Trophoblast cell (in vitro differentiated cells and primary cell): Measurements from ENCODE around the gene TBC1D2.
A peak's percentile ranks its signal among the peaks of the same experiment; 100 is the strongest.

Experiments used
- DNase-seq, 2 donors: peaks; one replicate each; pipeline ENCODE4 v3.0.0-alpha.2; 2016
- H2AFZ ChIP-seq: 2 replicates; pipeline ENCODE4 v1.6.1; 2013; ENCODE audit warnings: low read length, moderate library complexity, mild to moderate bottlenecking; ENCODE audit not compliant: insufficient read depth, poor library complexity
- H2AK5ac ChIP-seq: 2 replicates; pipeline ENCODE4 v1.6.1; 2013; ENCODE audit warnings: mild to moderate bottlenecking, low read length
- H2BK120ac ChIP-seq: 2 replicates; pipeline ENCODE4 v1.6.1; 2013; ENCODE audit warnings: low read length, mild to moderate bottlenecking, moderate library complexity; ENCODE audit not compliant: insufficient read depth, poor library complexity
- H2BK12ac ChIP-seq: 2 replicates; pipeline ENCODE4 v1.6.1; 2013; ENCODE audit warnings: mild to moderate bottlenecking, low read length, moderate library complexity
- H2BK5ac ChIP-seq: 2 replicates; pipeline ENCODE4 v1.6.1; 2013; ENCODE audit warnings: low read length, low read depth, moderate library complexity, mild to moderate bottlenecking; ENCODE audit not compliant: poor library complexity
- H3K14ac ChIP-seq: 2 replicates; pipeline ENCODE4 v1.6.1; 2013; ENCODE audit warnings: mild to moderate bottlenecking, low read length
- H3K18ac ChIP-seq: 2 replicates; pipeline ENCODE4 v1.6.1; 2013; ENCODE audit warnings: mild to moderate bottlenecking, low read length
- H3K23ac ChIP-seq: 2 replicates; pipeline ENCODE4 v1.6.1; 2013; ENCODE audit warnings: low read length
- H3K27ac ChIP-seq: 2 replicates; pipeline ENCODE4 v1.5.1; 2013; ENCODE audit warnings: low read depth, mild to moderate bottlenecking, inconsistent platforms, low read length, moderate library complexity
- H3K27me3 ChIP-seq: 2 replicates; pipeline ENCODE4 v1.6.1; 2013; ENCODE audit warnings: inconsistent platforms, mild to moderate bottlenecking, low read length, moderate library complexity; ENCODE audit not compliant: insufficient read depth
- H3K36me3 ChIP-seq, 2 experiments: 1 replicate in 1 of 2; 2 replicates in 1 of 2; pipeline ENCODE4 v1.6.1; 2013; ENCODE audit warnings: low read length in 2 of 2, mild to moderate bottlenecking in 2 of 2, moderate library complexity in 1 of 2; ENCODE audit not compliant: insufficient read depth in 2 of 2, control insufficient read depth in 1 of 2
- H3K4ac ChIP-seq: 2 replicates; pipeline ENCODE4 v1.6.1; 2013; ENCODE audit warnings: low read depth, mild to moderate bottlenecking, low read length, moderate library complexity
- H3K4me1 ChIP-seq, 2 experiments: 1 replicate in 1 of 2; 2 replicates in 1 of 2; pipeline ENCODE4 v1.6.1; 2013; ENCODE audit warnings: low read length in 2 of 2, mild to moderate bottlenecking in 2 of 2, moderate library complexity in 1 of 2; ENCODE audit not compliant: insufficient read depth in 2 of 2, control insufficient read depth in 1 of 2
- H3K4me2 ChIP-seq: 2 replicates; pipeline ENCODE4 v1.6.1; 2013; ENCODE audit warnings: inconsistent platforms, mild to moderate bottlenecking, low read length, moderate library complexity
- H3K4me3 ChIP-seq: 2 replicates; pipeline ENCODE4 v1.5.1; 2013; ENCODE audit warnings: mild to moderate bottlenecking, low read depth, low read length, inconsistent platforms
- H3K79me1 ChIP-seq: one replicate; pipeline ENCODE4 v1.6.1; 2013; ENCODE audit warnings: low read length
- H3K79me2 ChIP-seq: 2 replicates; pipeline ENCODE4 v1.6.1; 2013; ENCODE audit warnings: low read length, mild to moderate bottlenecking; ENCODE audit not compliant: control insufficient read depth, insufficient read depth, poor library complexity
- H3K9ac ChIP-seq: 2 replicates; pipeline ENCODE4 v1.6.1; 2013; ENCODE audit warnings: mild to moderate bottlenecking, low read length
- H3K9me3 ChIP-seq: 2 replicates; pipeline ENCODE4 v1.6.1; 2013; ENCODE audit warnings: low read depth, mild to moderate bottlenecking, control low read depth, inconsistent platforms, low read length; ENCODE audit not compliant: insufficient read depth
- H4K12ac ChIP-seq: 2 replicates; pipeline ENCODE4 v1.6.1; 2013; ENCODE audit warnings: low read depth, mild to moderate bottlenecking, low read length, moderate library complexity
- H4K8ac ChIP-seq: 2 replicates; pipeline ENCODE4 v1.6.1; 2013; ENCODE audit warnings: low read depth, mild to moderate bottlenecking, low read length, moderate library complexity
- H4K91ac ChIP-seq: one replicate; pipeline ENCODE4 v1.6.1; 2013; ENCODE audit warnings: low read depth, mild to moderate bottlenecking, low read length, moderate library complexity
- WGBS: extraction: QIAGEN DNeasy Blood & Tissue Kit; methylation state at CpG from one replicate; pipeline ENCODE4 v1.1.7; 2013; ENCODE audit warnings: missing lambda C conversion rate; ENCODE audit not compliant: insufficient read length, insufficient coverage; ENCODE audit errors: extremely low coverage; 5-methylcytosine and 5-hydroxymethylcytosine counted together

TBC1D2 gene

GRCh38 chr9:98259791-98260190 lies 4.3 kb upstream of the TBC1D2 start:
- no peak overlapping the region for H3K14ac ChIP-seq
- no peaks in the 10 kb centered on the region for H3K27me3 ChIP-seq
- no peak overlapping the region for H3K23ac ChIP-seq
- H3K18ac ChIP-seq: no peak overlapping the region
- DNase-seq: no peak
- no peak overlapping the region for H3K4ac ChIP-seq
- H3K79me2 ChIP-seq: peaks cover 8% of the 10 kb centered on the region
- H3K36me3 ChIP-seq: no peaks in the 10 kb centered on the region
- no peak overlapping the region for H3K9ac ChIP-seq
- H3K4me2 ChIP-seq: no peak overlapping the region
- H2BK120ac ChIP-seq: no peak overlapping the region
- peaks cover 2 to 4% of the 10 kb centered on the region in 2 experiments for H3K4me1 ChIP-seq
- no peak overlapping the region for H2BK5ac ChIP-seq
- H2BK12ac ChIP-seq: no peak overlapping the region
- no peaks in the 10 kb centered on the region for H3K9me3 ChIP-seq
- H2AFZ ChIP-seq: no peak overlapping the region
- WGBS: no CpG with 5 or more reads among the region's 3 CpGs
- no peak overlapping the region for H4K91ac ChIP-seq
- no peak overlapping the region for H4K8ac ChIP-seq
- no peak overlapping the region for H4K12ac ChIP-seq
- no peak overlapping the region for H2AK5ac ChIP-seq
- peaks cover 13% of the 10 kb centered on the region for H3K79me1 ChIP-seq
- H3K4me3 ChIP-seq: no peak overlapping the region
- no peak overlapping the region for H3K27ac ChIP-seq

- peak overlapping the region; percentile 52 for H2AFZ ChIP-seq
- H3K9me3 ChIP-seq: no peaks in the 10 kb centered on the region
- H3K4me3 ChIP-seq: no peak overlapping the region
- H4K12ac ChIP-seq: peak overlapping the region; percentile 4
- peak overlapping the region; percentile 9 for H2BK5ac ChIP-seq
- H2BK12ac ChIP-seq: no peak overlapping the region
- H3K4me1 ChIP-seq: peaks cover 3 to 4% of the 10 kb centered on the region in 2 experiments
- peak overlapping the region; percentile 66 for H4K8ac ChIP-seq
- peaks cover under 1% of the 10 kb centered on the region in 2 experiments for H3K36me3 ChIP-seq
- no peaks in the 10 kb centered on the region for H3K27me3 ChIP-seq
- no peak overlapping the region for H3K9ac ChIP-seq
- no peak overlapping the region for H3K18ac ChIP-seq
- no peak overlapping the region for H3K14ac ChIP-seq
- peak overlapping the region; percentile 64 for H2AK5ac ChIP-seq
- no peak overlapping the region for H3K27ac ChIP-seq
- H3K23ac ChIP-seq: no peak overlapping the region
- H2BK120ac ChIP-seq: no peak overlapping the region
- no peak for DNase-seq
- no CpG with 5 or more reads among the region's 12 CpGs for WGBS
- peaks cover 13% of the 10 kb centered on the region for H3K79me1 ChIP-seq
- H3K4me2 ChIP-seq: peak overlapping the region; percentile 65
- peak overlapping the region; percentile 29 for H3K4ac ChIP-seq
- no peak overlapping the region for H4K91ac ChIP-seq
- peaks cover 9% of the 10 kb centered on the region for H3K79me2 ChIP-seq
These were observed 1.3 kb upstream of the TBC1D2 start for GRCh38 chr9:98256756-98257155.

GRCh38 chr9:98255061-98255577 lies 330 bp downstream of the TBC1D2 start:
- H3K27me3 ChIP-seq: no peaks in the 10 kb centered on the region
- no peak overlapping the region for H4K12ac ChIP-seq
- H2AK5ac ChIP-seq: no peak overlapping the region
- H2AFZ ChIP-seq: peak overlapping the region; percentile 62
- H3K4me3 ChIP-seq: peak overlapping the region; percentile 89
- no peak overlapping the region for H3K14ac ChIP-seq
- H3K23ac ChIP-seq: no peak overlapping the region
- peak overlapping the region; percentile 28 for H2BK5ac ChIP-seq
- no peaks in the 10 kb centered on the region for H3K9me3 ChIP-seq
- peak overlapping the region; percentile 37 for H3K18ac ChIP-seq
- WGBS: no CpG with 5 or more reads among the region's 36 CpGs
- peaks cover 17% of the 10 kb centered on the region for H3K79me1 ChIP-seq
- peaks cover 10 to 14% of the 10 kb centered on the region in 2 experiments for H3K4me1 ChIP-seq
- H3K9ac ChIP-seq: peak overlapping the region; percentile 11
- peak overlapping the region; percentile 5 for H2BK12ac ChIP-seq
- no peak overlapping the region for H2BK120ac ChIP-seq
- no peak overlapping the region for H3K4ac ChIP-seq
- H3K79me2 ChIP-seq: peaks cover 11% of the 10 kb centered on the region
- peak; percentile 28 to 56 for DNase-seq
- peaks cover 3% of the 10 kb centered on the region in 2 experiments for H3K36me3 ChIP-seq
- H4K91ac ChIP-seq: peak overlapping the region; percentile 41
- H3K4me2 ChIP-seq: peak overlapping the region; percentile 70
- H4K8ac ChIP-seq: peak overlapping the region; percentile 46
- H3K27ac ChIP-seq: peak overlapping the region; percentile 21

GRCh38 chr9:98254228-98255060 lies 1.0 kb downstream of the TBC1D2 start:
- Histone ChIP-seq H4K12ac (no peak overlapping the region), H3K4ac (no peak overlapping the region), H2BK120ac (no peak overlapping the region), H2AFZ (peak overlapping the region; percentile 25), H3K79me2 (peaks cover 11% of the 10 kb centered on the region), H3K4me2 (peak overlapping the region; percentile 70), H3K27ac (no peak overlapping the region), H3K18ac (no peak overlapping the region), H3K9me3 (no peaks in the 10 kb centered on the region), H2BK5ac (no peak overlapping the region), H3K27me3 (no peaks in the 10 kb centered on the region), H4K8ac (peak overlapping the region; percentile 46), H3K36me3 (peaks cover 3% of the 10 kb centered on the region in 2 experiments), H3K4me1 (peaks cover 14 to 18% of the 10 kb centered on the region in 2 experiments), H4K91ac (no peak overlapping the region), H3K9ac (no peak overlapping the region), H2AK5ac (no peak overlapping the region), H3K79me1 (peaks cover 19% of the 10 kb centered on the region), H3K4me3 (peak overlapping the region; percentile 89), H2BK12ac (no peak overlapping the region), H3K23ac (no peak overlapping the region), H3K14ac (no peak overlapping the region)
- DNase-seq: peak in 1 of 2 donors; percentile 59
- WGBS: no CpG with 5 or more reads among the region's 5 CpGs
